Type B pancreatic cell (in vitro differentiated cells): ENCODE results near the gene FAM13B. TPM values are rescaled to one million over a fixed set of nuclear protein-coding genes. Genes with fewer than 3 reads are reported as not detected.
"Not testable (repeated sequence)": the region's sequence is repeated elsewhere in the genome, so short reads cannot be mapped to it uniquely, and the experiment has no call there.

Experiments
- DNase-seq: peaks from one replicate; pipeline ENCODE4 v3.0.0; 2021; ENCODE audit warnings: mixed read lengths; ENCODE audit not compliant: unreplicated experiment; ENCODE audit errors: extremely low spot score
- H3K27ac Mint-ChIP-seq: 2 replicates; pipeline ENCODE4 v1.8.0; 2021; ENCODE audit warnings: mild to moderate bottlenecking, mixed read lengths
- H3K27me3 Mint-ChIP-seq: 2 replicates; pipeline ENCODE4 v1.8.0; 2021; ENCODE audit warnings: mixed read lengths
- H3K36me3 Mint-ChIP-seq: 2 replicates; pipeline ENCODE4 v1.8.0; 2021; ENCODE audit warnings: mixed read lengths
- H3K4me1 Mint-ChIP-seq: one replicate; pipeline ENCODE4 v1.8.0; 2021; ENCODE audit warnings: mixed read lengths; ENCODE audit not compliant: unreplicated experiment
- H3K4me3 Mint-ChIP-seq: 2 replicates; pipeline ENCODE4 v1.8.0; 2021; ENCODE audit warnings: mild to moderate bottlenecking, mixed read lengths
- H3K9me3 Mint-ChIP-seq: 2 replicates; pipeline ENCODE4 v1.8.0; 2021; ENCODE audit warnings: mixed read lengths
- CTCF ChIP-seq: fragments of 200-600 bp; sonication (generic); conservative IDR thresholded peaks from 2 replicates; pipeline ENCODE4 v1.5.0; 2021; ENCODE audit warnings: antibody characterized with exemption, mild to moderate bottlenecking
- total RNA-seq: library from RNA; stranded (reverse); gene quantifications from 2 replicates; pipeline ENCODE4 v1.2.1, GENCODE V29; 2021; ENCODE audit warnings: low replicate concordance

Gene FAM13B
- total RNA-seq, 1 donor from 2014 or later = 39.6 TPM

- Mint-ChIP-seq H3K9me3 (no peaks in the 10 kb centered on the region), H3K27ac (no peak overlapping the region), H3K27me3 (no peaks in the 10 kb centered on the region), H3K4me1 (peaks cover 19% of the 10 kb centered on the region), H3K4me3 (no peak overlapping the region), H3K36me3 (peaks cover 18% of the 10 kb centered on the region)
- TF ChIP-seq CTCF = no peak
- no peak for DNase-seq
Observed at GRCh38 chr5:137994556-137994955, 38.3 kb downstream of the FAM13B start.

GRCh38 chr5:137989419-137989818, 43.5 kb downstream of the FAM13B start:
- no peak overlapping the region for H3K27ac Mint-ChIP-seq
- peaks cover 10% of the 10 kb centered on the region for H3K36me3 Mint-ChIP-seq
- H3K4me3 Mint-ChIP-seq = no peak overlapping the region
- no peak for TF ChIP-seq CTCF
- no peak for DNase-seq
- H3K27me3 Mint-ChIP-seq = no peaks in the 10 kb centered on the region
- H3K9me3 Mint-ChIP-seq = no peaks in the 10 kb centered on the region
- H3K4me1 Mint-ChIP-seq = peaks cover 6% of the 10 kb centered on the region

- Mint-ChIP-seq H3K4me3 (no peak overlapping the region), H3K36me3 (peaks cover 40% of the 10 kb centered on the region)
Observed at GRCh38 chr5:137975208-137975607, 57.7 kb downstream of the FAM13B start.

GRCh38 chr5:137970384-137970783, 62.5 kb downstream of the FAM13B start:
- H3K27ac Mint-ChIP-seq, H3K27me3 Mint-ChIP-seq, H3K4me1 Mint-ChIP-seq, H3K9me3 Mint-ChIP-seq, DNase-seq, H3K4me3 Mint-ChIP-seq: not testable (repeated sequence)
- peaks cover 30% of the 10 kb centered on the region for H3K36me3 Mint-ChIP-seq

More at GRCh38 chr5:137975208-137975607, 57.7 kb downstream of the FAM13B start:
- no peak for TF ChIP-seq CTCF
- peaks cover 3% of the 10 kb centered on the region for H3K4me1 Mint-ChIP-seq
- DNase-seq = no peak
- H3K27ac Mint-ChIP-seq = no peak overlapping the region
- no peaks in the 10 kb centered on the region for H3K27me3 Mint-ChIP-seq
- no peaks in the 10 kb centered on the region for H3K9me3 Mint-ChIP-seq

GRCh38 chr5:137960819-137961218, 72.1 kb downstream of the FAM13B start:
- Mint-ChIP-seq H3K27me3 (no peaks in the 10 kb centered on the region), H3K27ac (no peak overlapping the region), H3K4me3 (no peak overlapping the region), H3K36me3 (peaks cover 38% of the 10 kb centered on the region), H3K9me3 (no peaks in the 10 kb centered on the region), H3K4me1 (no peaks in the 10 kb centered on the region)
- DNase-seq = no peak
- no peak for TF ChIP-seq CTCF

GRCh38 chr5:137960141-137960540, 72.7 kb downstream of the FAM13B start:
- peaks cover 32% of the 10 kb centered on the region for H3K36me3 Mint-ChIP-seq
- H3K27ac Mint-ChIP-seq = no peak overlapping the region
- DNase-seq = no peak
- H3K27me3 Mint-ChIP-seq = no peaks in the 10 kb centered on the region
- no peaks in the 10 kb centered on the region for H3K9me3 Mint-ChIP-seq
- no peak overlapping the region for H3K4me3 Mint-ChIP-seq
- no peak for TF ChIP-seq CTCF
- no peaks in the 10 kb centered on the region for H3K4me1 Mint-ChIP-seq
